Large intestine (tissue), 3 donors: ENCODE measurements around the gene HEATR5A. TPM values are rescaled to one million over a fixed set of nuclear protein-coding genes. Genes with fewer than 3 reads are reported as not detected.
"Not testable (repeated sequence)": the region's sequence is repeated elsewhere in the genome, so short reads cannot be mapped to it uniquely, and the experiment has no call there.

Experiments used
- DNase-seq, 2 donors: peaks; one replicate each; pipeline versions ENCODE4 v3.0.0 to v3.0.0-alpha.2; 2013
- H3K27ac ChIP-seq: one replicate; pipeline ENCODE4 v1.5.1; 2013; ENCODE audit warnings: low read length
- H3K27me3 ChIP-seq: 2 replicates; pipeline ENCODE4 v1.6.1; 2013; ENCODE audit warnings: low read length; ENCODE audit not compliant: control insufficient read depth, insufficient read depth
- H3K36me3 ChIP-seq: 2 replicates; pipeline ENCODE4 v1.6.1; 2013; ENCODE audit warnings: low read length; ENCODE audit not compliant: control insufficient read depth, insufficient read depth
- H3K4me1 ChIP-seq: one replicate; pipeline ENCODE4 v1.6.1; 2013; ENCODE audit warnings: low read length; ENCODE audit not compliant: control insufficient read depth, insufficient read depth
- H3K4me3 ChIP-seq: one replicate; pipeline ENCODE4 v1.5.1; 2013; ENCODE audit warnings: low read length
- H3K9me3 ChIP-seq: one replicate; pipeline ENCODE4 v1.6.1; 2013; ENCODE audit warnings: mild to moderate bottlenecking, low read depth, low read length, moderate library complexity; ENCODE audit not compliant: control insufficient read depth
- WGBS: methylation state at CpG from one replicate; pipeline ENCODE4 v1.1.5; 2013; ENCODE audit warnings: low lambda C conversion rate; ENCODE audit not compliant: insufficient coverage; 5-methylcytosine and 5-hydroxymethylcytosine counted together
- polyA plus RNA-seq: library from polyadenylated mRNA; unstranded; fragments of 120-200 nt; gene quantifications from one replicate; pipeline ENCODE4 v1.2.1, GENCODE V29; 2013

The HEATR5A gene
- polyA plus RNA-seq, 1 donor: 23.7 TPM

GRCh38 chr14:31251028-31251958, 169.1 kb downstream of the HEATR5A start:
- no peaks in the 10 kb centered on the region for H3K4me1 ChIP-seq
- no peaks in the 10 kb centered on the region for H3K27me3 ChIP-seq
- no peak overlapping the region for H3K27ac ChIP-seq
- WGBS: 80% methylated on average over 1 of the region's 10 CpGs
- H3K9me3 ChIP-seq: no peaks in the 10 kb centered on the region
- DNase-seq: no peak
- H3K4me3 ChIP-seq: no peak overlapping the region
- no peaks in the 10 kb centered on the region for H3K36me3 ChIP-seq

- Histone ChIP-seq H3K4me1 (no peaks in the 10 kb centered on the region), H3K4me3 (no peak overlapping the region), H3K27ac (no peak overlapping the region), H3K36me3 (no peaks in the 10 kb centered on the region), H3K27me3 (no peaks in the 10 kb centered on the region), H3K9me3 (no peaks in the 10 kb centered on the region)
- DNase-seq: no peak
- 89% methylated on average over 1 of the region's 3 CpGs for WGBS
Observed at GRCh38 chr14:31244626-31245025, 175.7 kb downstream of the HEATR5A start.

- H3K27ac ChIP-seq: no peak overlapping the region
- 77% methylated on average over 5 of the region's 8 CpGs for WGBS
- DNase-seq: peak; percentile 29 to 56
Observed at GRCh38 chr14:31243860-31244259, 176.5 kb downstream of the HEATR5A start.

GRCh38 chr14:31242161-31242940, 178.0 kb downstream of the HEATR5A start:
- not testable (repeated sequence) for DNase-seq, H3K9me3 ChIP-seq, H3K36me3 ChIP-seq, H3K27ac ChIP-seq, H3K27me3 ChIP-seq, H3K4me3 ChIP-seq, H3K4me1 ChIP-seq
- WGBS: 100% methylated on average over 2 of the region's 10 CpGs

More at GRCh38 chr14:31243860-31244259, 176.5 kb downstream of the HEATR5A start:
- Histone ChIP-seq H3K36me3 (no peaks in the 10 kb centered on the region), H3K4me1 (no peaks in the 10 kb centered on the region), H3K4me3 (no peak overlapping the region), H3K9me3 (no peaks in the 10 kb centered on the region), H3K27me3 (no peaks in the 10 kb centered on the region)

Other genes starting within 250 kb of the HEATR5A start
- 94.9 TPM for gene HECTD1, start 212.8 kb downstream of the HEATR5A start, polyA plus RNA-seq
- gene DTD2, start 37.0 kb upstream of the HEATR5A start, polyA plus RNA-seq: 15.3 TPM
- 0.03 TPM for gene GPR33, start 67.5 kb upstream of the HEATR5A start, polyA plus RNA-seq
- gene NUBPL, start 140.9 kb upstream of the HEATR5A start, polyA plus RNA-seq: 12.1 TPM